ENCODE measurements around the gene CCDC167.

Gene CCDC167

DNA sequence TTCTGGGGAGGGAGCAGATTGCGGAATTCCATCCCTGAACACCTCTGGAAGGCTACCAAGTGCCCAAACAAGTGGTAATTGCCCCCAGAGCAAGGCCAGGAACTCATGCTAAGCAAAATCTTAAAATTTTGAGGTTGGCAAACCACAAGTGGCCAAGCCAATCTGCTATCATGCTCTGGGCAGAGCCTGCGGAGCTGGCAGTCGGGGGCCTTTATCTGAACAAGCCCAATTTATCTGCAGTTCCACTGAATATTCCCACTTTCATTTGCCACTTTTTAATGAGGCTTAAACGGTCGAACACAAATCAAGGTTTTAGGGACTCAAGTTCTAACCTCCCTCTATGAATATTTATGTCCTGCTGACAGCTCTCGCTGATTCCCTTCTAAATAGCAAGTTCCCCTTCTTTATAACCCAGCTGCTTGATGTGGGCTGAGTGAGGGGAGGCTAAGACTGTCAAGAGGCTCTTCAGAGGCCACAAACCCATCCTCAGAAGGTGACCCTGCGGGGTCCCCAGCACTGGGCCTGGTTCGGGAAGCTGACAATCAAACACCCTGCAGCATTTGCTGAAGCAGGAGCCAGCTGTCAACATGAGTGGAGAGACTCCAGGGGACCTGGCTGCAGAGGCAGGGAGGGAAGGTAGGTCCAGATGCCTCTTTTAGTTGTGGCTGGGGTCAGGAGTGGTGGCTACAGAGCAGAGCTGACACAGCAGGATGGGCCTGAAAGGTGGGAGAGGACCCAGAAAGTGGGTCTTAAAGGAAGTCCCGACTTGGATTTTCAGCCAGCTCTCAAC lies 11.9 kb downstream of the CCDC167 start:
- no peak for DNase-seq

DNA sequence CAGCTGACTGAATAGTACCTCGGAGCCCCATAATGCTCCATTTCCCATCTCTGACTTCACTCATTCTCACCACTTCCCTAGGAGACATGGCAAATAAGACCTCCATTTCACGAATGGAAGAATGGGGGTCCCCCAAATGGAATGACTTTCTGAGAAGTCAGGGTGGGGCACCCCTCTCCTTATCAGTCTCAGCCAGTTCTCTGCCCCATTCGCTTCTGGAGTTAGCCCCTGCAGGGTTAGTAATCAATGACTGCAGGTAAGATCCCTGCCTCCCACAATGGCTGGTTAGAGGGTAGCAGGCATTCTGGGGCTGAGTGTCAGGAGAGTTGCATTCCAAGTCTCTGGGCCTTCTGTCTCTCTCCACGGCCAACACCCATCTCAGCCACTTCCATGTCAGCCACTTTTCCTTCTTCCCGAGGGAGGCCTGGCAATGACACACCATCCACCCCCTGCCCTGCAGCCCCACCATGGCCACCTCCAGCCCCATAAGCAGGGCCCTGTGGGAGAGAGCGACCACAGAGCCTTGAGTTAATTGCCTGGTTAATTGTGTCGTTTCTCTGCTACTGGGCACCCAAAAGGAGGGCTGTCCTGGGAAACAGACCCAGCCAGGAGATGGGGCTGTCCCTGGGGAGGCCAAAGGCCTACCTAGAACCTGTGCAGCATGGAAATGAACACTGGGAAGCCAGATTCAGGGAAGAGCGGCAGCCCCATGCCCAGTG lies 13.4 kb downstream of the CCDC167 start:
- DNase-seq = no peak

DNA sequence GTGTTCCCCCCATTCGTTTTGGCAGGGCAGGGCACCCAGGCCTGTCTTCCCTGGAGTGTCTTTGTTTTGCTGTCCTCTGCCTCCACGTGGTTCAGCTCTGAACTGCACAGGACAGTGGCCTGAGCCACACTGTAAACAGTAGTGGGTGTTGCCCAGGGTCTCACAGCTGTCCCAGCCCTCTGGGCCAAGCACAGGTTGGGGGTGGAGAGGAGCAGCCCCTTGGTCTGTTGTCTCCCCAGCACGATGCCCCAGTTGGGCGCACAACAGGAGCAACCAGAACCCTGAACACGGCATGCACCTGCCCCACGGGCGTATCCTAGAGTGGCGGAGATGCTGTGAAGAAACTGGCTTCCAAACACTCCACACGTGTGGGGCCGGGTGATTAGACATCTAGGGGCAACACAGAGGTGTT lies 14.4 kb downstream of the CCDC167 start:
- no peak for DNase-seq

- DNase-seq = no peak
Measured at GRCh38 chr6:37484786-37485170, 14.9 kb downstream of the CCDC167 start.

DNA sequence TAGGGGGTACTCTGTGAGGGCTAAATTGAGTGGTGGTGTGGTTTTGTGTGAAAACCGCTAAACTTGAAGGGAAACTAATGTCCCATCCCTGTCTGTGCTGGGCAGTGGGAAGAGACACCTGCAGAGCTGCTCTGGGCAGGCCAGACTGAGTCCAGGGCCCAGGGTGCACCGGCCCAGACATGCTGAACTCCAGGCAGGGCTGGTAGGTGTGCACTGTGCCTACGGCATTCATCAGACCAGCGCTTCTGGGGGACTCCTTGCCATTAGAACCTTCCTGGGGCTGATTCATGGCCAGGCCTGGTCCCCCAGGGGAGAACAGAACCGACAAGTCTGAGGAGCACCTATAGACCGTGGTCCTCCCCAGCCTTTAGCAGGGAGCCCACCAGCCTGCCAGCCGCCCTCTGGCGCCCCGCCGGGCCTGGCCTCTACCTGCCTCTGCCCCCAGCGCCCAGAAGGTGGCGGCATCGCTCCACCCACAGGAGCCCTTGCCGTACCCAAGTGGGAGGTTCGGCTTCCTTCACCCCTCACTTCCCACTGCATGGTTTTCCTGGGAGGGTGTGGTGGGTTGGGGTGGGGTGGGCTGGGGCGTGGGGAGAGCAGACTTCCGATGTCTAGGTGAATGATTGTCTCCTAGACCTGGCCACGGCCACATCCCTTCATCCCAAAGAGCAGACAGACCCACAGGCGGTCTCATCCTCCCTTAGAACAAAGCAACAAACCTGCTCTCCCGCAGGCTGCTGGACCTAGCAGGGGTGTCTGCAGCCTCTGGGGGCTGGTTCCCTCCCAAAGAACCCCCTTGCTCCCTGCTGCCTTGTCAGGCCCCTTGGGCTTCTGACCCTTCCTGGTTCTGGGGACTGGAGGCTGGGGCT lies 15.5 kb downstream of the CCDC167 start:
- DNase-seq = peak; percentile 70

DNA sequence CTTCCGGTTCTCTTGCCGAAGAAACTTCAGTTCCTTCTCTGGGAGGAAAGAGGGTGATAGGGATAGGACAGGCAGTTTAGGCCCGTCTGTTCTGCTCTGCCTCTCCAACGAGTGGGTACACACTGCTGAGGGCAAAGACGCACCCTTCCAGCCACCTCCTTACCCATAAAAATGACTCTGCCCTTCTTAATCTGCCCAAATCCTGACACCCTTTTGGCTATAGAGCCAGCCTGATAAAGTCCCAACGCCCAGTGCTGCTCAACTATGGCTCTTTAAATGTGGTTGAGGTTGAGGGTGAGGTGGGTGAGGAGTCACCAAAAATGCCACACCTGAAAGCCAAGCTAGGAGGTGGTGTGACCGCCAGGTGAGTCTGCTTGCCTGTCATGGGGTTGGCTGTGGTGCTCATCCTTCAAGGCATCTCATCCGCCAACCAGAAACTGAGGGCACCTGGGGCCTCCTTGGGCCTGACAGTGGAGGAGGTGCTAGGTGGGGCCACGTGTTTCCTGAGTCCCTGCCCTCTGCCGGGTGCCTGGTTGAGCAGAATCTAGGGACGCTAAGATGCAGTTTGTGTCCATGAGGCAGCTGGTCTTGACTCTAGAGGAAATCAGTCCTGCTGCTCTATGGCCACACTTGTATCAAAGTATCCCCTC lies 16.3 kb downstream of the CCDC167 start:
- DNase-seq = no peak

DNA sequence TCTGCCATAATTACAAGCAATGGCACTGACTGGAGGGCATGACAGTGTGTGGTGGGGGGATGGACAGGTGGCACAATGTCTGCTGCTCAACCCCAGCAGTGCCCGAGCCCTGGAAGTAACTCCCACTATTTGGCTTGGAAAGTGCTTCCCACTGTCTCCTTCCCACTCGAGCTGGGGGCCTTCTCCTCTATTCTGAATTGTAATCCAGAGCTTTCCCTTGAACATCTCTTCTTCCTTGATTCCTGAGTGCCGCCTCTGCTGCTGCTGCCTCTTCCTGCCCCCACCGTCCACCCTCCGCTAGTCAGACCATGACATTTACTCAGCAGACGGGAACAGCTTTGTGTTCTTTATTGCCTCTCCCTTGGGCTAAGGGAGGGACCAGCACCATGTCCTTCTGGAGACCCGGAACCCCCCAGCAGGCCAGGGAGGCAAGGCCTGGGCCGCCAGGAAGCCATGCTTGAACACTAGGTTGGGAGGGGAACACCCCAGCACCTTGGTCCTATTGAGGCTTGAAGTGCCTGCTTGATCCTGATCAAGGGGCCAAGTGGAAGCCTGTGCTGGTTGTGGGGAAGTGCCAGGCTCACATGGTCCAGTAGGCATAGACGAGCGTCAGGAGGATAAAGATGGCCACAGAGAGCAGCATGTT lies 17.0 kb downstream of the CCDC167 start:
- DNase-seq = no peak

GRCh38 chr6:37481711-37482605 lies 17.7 kb downstream of the CCDC167 start:
- DNase-seq = no peak

- DNase-seq = no peak
Measured at GRCh38 chr6:37480951-37481534, 18.6 kb downstream of the CCDC167 start.

GRCh38 chr6:37480118-37480736 lies 19.5 kb downstream of the CCDC167 start:
- DNase-seq = no peak

DNA sequence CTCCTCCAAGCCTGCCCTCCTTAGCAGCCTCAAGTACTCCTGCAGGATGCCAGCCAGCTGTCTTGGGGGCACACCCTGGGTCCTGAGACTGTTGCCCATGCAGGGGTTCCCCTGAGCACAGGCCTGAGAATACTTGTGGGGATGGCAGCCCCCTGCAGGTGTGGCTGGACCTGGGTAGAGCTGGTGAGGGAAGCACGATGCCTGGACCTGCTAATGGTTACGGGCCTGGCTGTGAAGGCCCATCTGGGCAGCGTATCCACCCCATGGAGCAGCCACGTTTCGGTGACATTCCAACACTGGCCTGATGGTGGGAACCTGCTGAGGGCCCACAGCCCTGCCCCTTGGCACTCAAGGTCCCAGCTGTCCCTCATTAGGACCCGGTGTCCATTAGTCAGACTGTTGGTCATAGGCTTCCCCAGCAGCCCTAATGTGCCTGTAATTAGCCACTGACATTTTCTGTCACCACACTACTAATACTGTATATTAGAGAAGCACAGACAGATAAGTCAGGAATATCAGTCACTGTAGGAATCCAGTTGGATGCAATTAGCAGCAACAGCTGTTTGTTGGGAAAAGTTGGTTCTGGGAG lies 20.3 kb downstream of the CCDC167 start:
- no peak for DNase-seq

DNA sequence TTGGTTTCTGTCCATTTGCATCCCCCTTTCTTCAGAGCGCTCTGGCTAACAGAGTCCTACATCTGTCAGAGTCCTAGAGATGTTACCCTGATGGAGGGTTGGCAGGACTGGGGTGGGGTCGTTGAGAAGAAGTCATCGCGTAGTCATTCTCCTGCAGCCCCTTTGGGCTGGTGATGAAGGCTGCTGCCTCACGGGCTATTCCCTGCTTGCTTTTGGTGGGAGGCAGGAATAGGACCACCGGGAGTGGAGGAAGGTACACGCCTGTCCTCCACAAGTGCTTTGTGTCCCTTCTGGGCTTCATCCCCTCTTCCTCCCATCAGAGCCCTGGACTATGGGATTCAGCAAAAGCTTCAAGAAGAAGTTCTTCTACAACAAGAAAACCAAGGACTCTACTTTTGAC lies 20.9 kb downstream of the CCDC167 start:
- no peak for DNase-seq

DNA sequence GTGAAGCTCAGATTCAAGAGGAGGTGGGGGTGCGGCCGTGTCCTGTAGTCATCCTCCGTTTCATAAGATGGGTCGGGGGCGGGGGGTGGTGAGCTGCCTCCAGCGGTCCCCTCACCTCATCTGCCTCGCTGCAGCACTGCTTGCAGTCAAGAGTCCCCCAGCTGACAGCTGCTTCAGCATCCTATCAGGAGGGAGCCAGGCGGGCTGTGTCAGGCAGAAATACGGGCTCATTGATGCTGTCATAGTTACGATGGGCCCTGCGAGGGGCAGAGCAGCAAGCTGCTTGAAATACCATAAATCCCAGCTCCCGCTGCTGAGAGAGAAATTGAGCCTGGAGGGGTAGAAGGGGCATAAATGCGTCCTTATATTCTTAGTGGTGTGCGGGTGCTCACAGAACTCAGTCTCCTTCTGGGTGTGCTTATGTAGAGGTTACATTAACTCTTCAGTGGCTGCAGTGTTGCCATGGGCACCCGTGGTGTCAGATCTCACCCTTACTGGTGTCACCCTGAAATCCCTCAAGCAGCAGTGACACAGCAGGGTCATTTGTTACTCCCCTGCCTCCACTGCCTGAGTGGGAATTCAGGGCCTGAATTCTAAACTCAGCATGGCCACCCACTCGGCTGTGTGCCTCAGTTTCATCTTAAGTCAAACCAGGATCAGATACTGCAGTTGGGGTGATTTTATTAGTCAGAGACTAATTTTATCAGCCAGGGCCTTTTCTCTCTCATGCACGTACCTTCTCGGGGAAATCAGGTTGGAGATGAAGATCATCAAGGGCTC lies 21.8 kb downstream of the CCDC167 start:
- no peak for DNase-seq

- no peak for DNase-seq
Measured at GRCh38 chr6:37477191-37477590, 22.5 kb downstream of the CCDC167 start.

GRCh38 chr6:37474316-37474715 lies 25.4 kb downstream of the CCDC167 start:
- no peak for DNase-seq

GRCh38 chr6:37473364-37474095 lies 26.2 kb downstream of the CCDC167 start:
- DNase-seq = no peak

- DNase-seq = no peak
Measured at GRCh38 chr6:37467718-37468117, 32.0 kb downstream of the CCDC167 start.

DNA sequence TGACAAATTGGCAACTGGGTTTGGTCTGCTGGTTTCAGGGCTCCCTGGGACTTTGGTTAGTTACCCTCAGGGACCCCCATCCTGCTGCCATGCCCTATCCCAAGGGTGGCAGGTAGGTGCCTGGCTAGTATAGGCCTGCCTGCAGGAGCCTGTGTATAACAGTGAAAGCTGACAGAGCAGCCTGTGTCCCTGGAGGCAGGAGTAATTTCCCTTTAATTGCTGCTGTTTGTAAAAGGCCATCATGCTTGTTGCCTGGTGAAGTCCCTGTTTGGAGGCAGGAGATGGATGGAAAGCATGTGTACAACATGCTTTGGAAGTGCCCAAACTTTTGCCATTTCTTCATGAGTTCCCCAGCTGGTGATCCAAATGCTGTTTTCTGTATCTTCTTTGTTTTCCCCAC lies 36.6 kb downstream of the CCDC167 start:
- no peak for DNase-seq
